NCI-H2029 treated with DMSO at 0.1 percent for 48 hours (cell line): ENCODE data around the gene SLC25A20.
"Not testable (repeated sequence)": the region's sequence is repeated elsewhere in the genome, so short reads cannot be mapped to it uniquely, and the experiment has no call there.

Experiments
- DNase-seq: peaks from one replicate; lab custom pipeline; 2025; lab: John Stamatoyannopoulos, UW

Gene SLC25A20

GRCh38 chr3:48845170-48845569 lies 53.5 kb downstream of the SLC25A20 start:
- DNase-seq = peak; percentile 5

GRCh38 chr3:48837163-48837562 lies 61.5 kb downstream of the SLC25A20 start:
- no peak for DNase-seq

- DNase-seq = no peak
These were observed 62.9 kb downstream of the SLC25A20 start for GRCh38 chr3:48835650-48836366.

GRCh38 chr3:48832684-48833083 lies 66.0 kb downstream of the SLC25A20 start:
- no peak for DNase-seq

GRCh38 chr3:48830715-48831114 lies 68.0 kb downstream of the SLC25A20 start:
- no peak for DNase-seq

- DNase-seq = not testable (repeated sequence)
These were observed 69.2 kb downstream of the SLC25A20 start for GRCh38 chr3:48829525-48829924.

GRCh38 chr3:48827874-48828273 lies 70.8 kb downstream of the SLC25A20 start:
- DNase-seq = not testable (repeated sequence)

GRCh38 chr3:48826451-48826850 lies 72.2 kb downstream of the SLC25A20 start:
- no peak for DNase-seq

- DNase-seq = no peak
These were observed 77.9 kb downstream of the SLC25A20 start for GRCh38 chr3:48820612-48821324.

- DNase-seq = no peak
These were observed 79.2 kb downstream of the SLC25A20 start for GRCh38 chr3:48819234-48820221.

GRCh38 chr3:48811524-48811923 lies 87.2 kb downstream of the SLC25A20 start:
- no peak for DNase-seq
